ENCODE data around the gene SH2D6. TPM values are rescaled to one million over a fixed set of nuclear protein-coding genes. Genes with fewer than 3 reads are reported as not detected.

The SH2D6 gene
- total and polyA plus RNA-seq, 10 donors, result 0.20 to 0.94 TPM; not detected in 8

GRCh38 chr2:85429924-85430289, 11.4 kb downstream of the SH2D6 start:
- intact Hi-C loops (cut with DNase I; ENCODE audit: low total_unique reads), result no loop called here
- no peaks in the 10 kb centered on the region for H3K9me3 ChIP-seq
- no peak overlapping the region for H3K27ac ChIP-seq
- peaks cover 0 to 18% (median 12%) of the 10 kb centered on the region in 6 donors for H3K4me1 ChIP-seq
- 60 to 96% (median 82%) methylated on average over 1 to 2 of the region's 2 CpGs for WGBS, 5 donors
- no peak for TF ChIP-seq POLR2A (IDR thresholded peaks at IDR 0.05)
- TF ChIP-seq POLR2AphosphoS5 (IDR thresholded peaks at IDR 0.05), result no peak
- no peak for TF ChIP-seq CTCF (IDR thresholded peaks at IDR 0.05 in 8 of 11, conservative IDR thresholded peaks at IDR 0.05 in 3 of 11)
- no peak overlapping the region for H3K4me3 ChIP-seq
- DNase-seq, result no peak
- no peaks in the 10 kb centered on the region for H3K27me3 ChIP-seq (replicated peaks in 1 of 7)
- H3K36me3 ChIP-seq, result no peaks in the 10 kb centered on the region

DNA sequence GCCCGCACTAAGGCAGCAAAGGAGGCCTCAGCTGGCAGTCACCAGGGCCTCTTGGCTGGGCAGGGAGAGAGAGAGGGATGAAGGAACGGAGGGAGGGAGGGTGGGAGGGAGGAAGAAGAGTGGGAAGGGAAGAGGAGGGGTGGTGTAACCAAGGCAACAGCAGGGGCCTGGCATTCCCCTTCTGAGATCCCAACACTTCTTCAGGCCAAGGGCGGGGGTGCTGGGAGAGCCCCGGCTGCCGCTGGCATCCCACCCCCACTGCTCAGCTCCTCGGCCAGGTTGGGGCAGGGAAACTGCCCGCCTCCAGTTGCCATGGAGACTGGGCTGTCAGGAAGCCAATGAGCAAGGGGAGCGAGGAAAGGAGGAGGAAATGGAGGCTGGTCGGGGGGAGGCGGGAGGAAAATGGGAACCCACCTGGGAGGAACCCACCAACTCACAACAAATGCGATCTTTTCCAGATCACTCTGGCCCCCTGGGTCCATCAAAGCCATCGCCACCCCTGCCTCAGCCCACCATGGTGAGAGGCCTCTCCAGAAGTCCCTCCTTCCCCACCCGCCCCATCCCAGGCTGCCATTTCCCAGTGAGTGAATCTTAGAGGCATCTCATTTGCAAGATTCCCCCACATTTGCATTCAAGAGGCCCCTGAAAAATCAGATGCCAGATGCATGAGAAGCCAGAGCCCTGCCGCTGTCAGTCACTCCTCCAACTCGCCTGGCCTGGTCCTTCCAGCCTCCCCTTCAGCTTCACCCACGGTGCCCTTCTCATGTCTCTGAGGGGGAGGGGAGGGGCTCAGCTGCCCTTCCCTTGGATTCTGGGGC, 12.4 kb downstream of the SH2D6 start:
- Histone ChIP-seq H3K36me3 (no peaks in the 10 kb centered on the region), H3K27me3 (replicated peaks in 1 of 7) (no peaks in the 10 kb centered on the region), H3K4me3 (no peak overlapping the region), H3K4me1 (peaks cover 0 to 29% (median 18%) of the 10 kb centered on the region in 6 donors), H3K9me3 (no peaks in the 10 kb centered on the region), H3K27ac (no peak overlapping the region)
- intact Hi-C loops (cut with DNase I; ENCODE audit: low total_unique reads), result no loop called here
- TF ChIP-seq CTCF (IDR thresholded peaks at IDR 0.05 in 8 of 11, conservative IDR thresholded peaks at IDR 0.05 in 3 of 11), result no peak
- no peak for TF ChIP-seq POLR2A (IDR thresholded peaks at IDR 0.05)
- TF ChIP-seq POLR2AphosphoS5 (IDR thresholded peaks at IDR 0.05), result no peak
- DNase-seq, result no peak
- WGBS, 5 donors, result 64 to 79% (median 71%) methylated on average over 14 to 16 of the region's 16 CpGs

- no peak for TF ChIP-seq CTCF (IDR thresholded peaks at IDR 0.05 in 8 of 11, conservative IDR thresholded peaks at IDR 0.05 in 3 of 11)
- TF ChIP-seq POLR2A (IDR thresholded peaks at IDR 0.05), result no peak
- TF ChIP-seq POLR2AphosphoS5 (IDR thresholded peaks at IDR 0.05), result no peak
- no peak overlapping the region for H3K4me3 ChIP-seq
- 86 to 95% (median 93%) methylated on average over 10 of the region's 10 CpGs for WGBS, 5 donors
- no peaks in the 10 kb centered on the region for H3K27me3 ChIP-seq (replicated peaks in 1 of 7)
- H3K36me3 ChIP-seq, result no peaks in the 10 kb centered on the region
- no peak overlapping the region for H3K27ac ChIP-seq
- peaks cover 0 to 36% (median 21%) of the 10 kb centered on the region in 6 donors for H3K4me1 ChIP-seq
- intact Hi-C loops (cut with DNase I; ENCODE audit: low total_unique reads), result no loop called here
- DNase-seq, result no peak
- no peaks in the 10 kb centered on the region for H3K9me3 ChIP-seq
Observed at GRCh38 chr2:85431570-85432205, 13.2 kb downstream of the SH2D6 start.

DNA sequence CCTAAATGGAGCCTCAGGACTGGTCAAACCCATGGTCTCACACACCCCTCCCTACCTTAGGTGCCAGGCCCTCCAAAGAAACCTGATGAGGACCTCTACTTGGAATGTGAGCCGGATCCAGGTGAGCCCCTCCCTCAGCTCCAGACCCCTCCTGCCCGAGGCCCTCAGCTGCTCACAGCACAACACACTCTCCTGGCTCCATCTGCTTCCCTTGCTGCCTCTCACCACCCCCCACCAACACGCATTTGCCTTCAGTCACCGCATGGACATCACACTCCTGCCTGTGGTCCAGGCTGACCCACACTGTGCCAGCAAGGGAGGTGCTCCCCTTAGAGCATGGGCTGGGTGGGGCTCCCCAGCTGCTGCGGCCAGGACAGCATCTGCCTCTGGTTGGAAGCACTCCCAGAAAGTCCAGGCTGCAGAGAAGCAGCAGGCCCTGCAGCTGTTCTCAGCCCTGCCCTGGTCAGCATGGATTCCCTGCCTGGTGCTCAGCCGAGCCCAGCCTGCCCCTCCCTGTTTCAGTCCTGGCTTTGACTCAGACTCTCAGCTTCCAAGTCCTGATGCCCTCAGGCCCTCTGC, 15.1 kb downstream of the SH2D6 start:
- intact Hi-C loops (cut with DNase I; ENCODE audit: low total_unique reads), result no loop called here
- Histone ChIP-seq H3K27ac (peak overlapping the region in 3 of 8 donors; percentile 22 to 98 (median 55)), H3K36me3 (no peaks in the 10 kb centered on the region), H3K27me3 (replicated peaks in 1 of 7) (no peaks in the 10 kb centered on the region), H3K9me3 (no peaks in the 10 kb centered on the region), H3K4me3 (no peak overlapping the region), H3K4me1 (peaks cover 11 to 55% (median 39%) of the 10 kb centered on the region in 6 donors)
- WGBS, 5 donors, result 70 to 84% (median 80%) methylated on average over 6 of the region's 6 CpGs
- TF ChIP-seq POLR2A (IDR thresholded peaks at IDR 0.05) (no peak), CTCF (IDR thresholded peaks at IDR 0.05 in 8 of 11, conservative IDR thresholded peaks at IDR 0.05 in 3 of 11) (no peak), POLR2AphosphoS5 (IDR thresholded peaks at IDR 0.05) (peak; percentile 26 to 55 (median 51))
- no peak for DNase-seq
